Measurements from ENCODE around the gene CDYL. TPM values are rescaled to one million over a fixed set of nuclear protein-coding genes. Genes with fewer than 3 reads are reported as not detected.
A peak's percentile ranks its signal among the peaks of the same experiment; 100 is the strongest.

The CDYL gene
- total RNA-seq, 1 donor from 2014 or later = 53.5 TPM

DNA sequence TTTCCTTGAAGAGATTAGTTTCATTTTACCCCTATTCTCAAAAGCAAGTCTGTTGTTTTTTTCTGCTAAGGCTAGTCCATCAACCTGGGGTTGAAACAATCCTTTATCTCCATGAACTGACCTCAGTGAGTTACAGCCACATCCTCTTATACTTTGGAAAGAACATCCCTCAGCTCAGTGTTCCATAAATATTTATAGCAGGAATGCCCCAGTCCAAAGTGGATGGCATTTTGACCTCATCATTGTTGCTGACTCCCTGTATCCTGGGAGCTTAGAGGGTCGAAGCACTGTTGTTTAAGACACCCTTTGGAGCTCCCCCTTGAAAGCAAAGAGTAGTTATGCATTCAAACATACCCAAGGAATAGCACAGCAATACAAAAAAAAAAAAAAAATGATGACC lies 16.2 kb upstream of the CDYL start:
- TF ChIP-seq, protein P1, sequence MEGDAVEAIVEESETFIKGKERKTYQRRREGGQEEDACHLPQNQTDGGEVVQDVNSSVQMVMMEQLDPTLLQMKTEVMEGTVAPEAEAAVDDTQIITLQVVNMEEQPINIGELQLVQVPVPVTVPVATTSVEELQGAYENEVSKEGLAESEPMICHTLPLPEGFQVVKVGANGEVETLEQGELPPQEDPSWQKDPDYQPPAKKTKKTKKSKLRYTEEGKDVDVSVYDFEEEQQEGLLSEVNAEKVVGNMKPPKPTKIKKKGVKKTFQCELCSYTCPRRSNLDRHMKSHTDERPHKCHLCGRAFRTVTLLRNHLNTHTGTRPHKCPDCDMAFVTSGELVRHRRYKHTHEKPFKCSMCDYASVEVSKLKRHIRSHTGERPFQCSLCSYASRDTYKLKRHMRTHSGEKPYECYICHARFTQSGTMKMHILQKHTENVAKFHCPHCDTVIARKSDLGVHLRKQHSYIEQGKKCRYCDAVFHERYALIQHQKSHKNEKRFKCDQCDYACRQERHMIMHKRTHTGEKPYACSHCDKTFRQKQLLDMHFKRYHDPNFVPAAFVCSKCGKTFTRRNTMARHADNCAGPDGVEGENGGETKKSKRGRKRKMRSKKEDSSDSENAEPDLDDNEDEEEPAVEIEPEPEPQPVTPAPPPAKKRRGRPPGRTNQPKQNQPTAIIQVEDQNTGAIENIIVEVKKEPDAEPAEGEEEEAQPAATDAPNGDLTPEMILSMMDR (IDR thresholded peaks at IDR 0.05) = no peak
- TF ChIP-seq EZH2phosphoT487 (IDR thresholded peaks at IDR 0.05) (no peak), EZH2 (IDR thresholded peaks at IDR 0.05) (no peak)
- H3K27me3 ChIP-seq = no peaks in the 10 kb centered on the region
- H3F3A ChIP-seq (ENCODE audit: low read depth) = no peaks in the 10 kb centered on the region
- no peaks in the 10 kb centered on the region for H3K36me3 ChIP-seq
- no peak overlapping the region for H3K9ac ChIP-seq
- H3K79me2 ChIP-seq (ENCODE audit: low read depth) = no peaks in the 10 kb centered on the region
- no peak overlapping the region for H2AFZ ChIP-seq (replicated peaks)
- Mint-ChIP-seq H3K27me3 (ENCODE audit: insufficient read depth, low read depth) (no peaks in the 10 kb centered on the region), H3K4me1 (peaks cover 12% of the 10 kb centered on the region), H3K27ac (no peak overlapping the region), H3K36me3 (no peaks in the 10 kb centered on the region), H3K4me3 (no peak overlapping the region), H3K9me3 (peaks cover 26% of the 10 kb centered on the region)
- H3K4me1 ChIP-seq = no peaks in the 10 kb centered on the region
- no peak for DNase-seq (ENCODE audit: low spot score)
- no peaks in the 10 kb centered on the region for H4K20me1 ChIP-seq (ENCODE audit: low read depth)
- H3K4me2 ChIP-seq = no peak overlapping the region
- no peak overlapping the region for H3K4me3 ChIP-seq
- peaks cover 15% of the 10 kb centered on the region for H3K9me3 ChIP-seq (ENCODE audit: low read depth)
- H3K27ac ChIP-seq = no peak overlapping the region

DNA sequence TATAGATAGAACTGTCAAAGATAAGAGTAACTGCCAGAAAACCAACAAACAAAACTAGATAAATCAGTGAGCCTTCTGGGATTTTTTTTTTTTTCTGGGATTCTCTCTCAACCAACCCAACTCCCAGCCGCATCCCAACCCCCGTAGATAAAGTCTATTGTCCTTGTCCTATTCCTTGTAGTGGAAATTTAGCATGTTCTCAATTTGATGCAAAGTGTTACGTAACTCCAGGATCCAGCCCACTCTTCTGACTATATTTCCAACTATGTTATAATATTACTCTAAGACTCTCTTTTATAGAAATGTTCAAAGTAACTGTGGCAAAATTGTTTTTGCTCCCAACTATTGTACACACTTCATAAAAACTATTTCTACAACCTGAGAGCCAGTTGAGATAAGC lies 15.4 kb upstream of the CDYL start:
- H3K9me3 ChIP-seq (ENCODE audit: low read depth) = peaks cover 15% of the 10 kb centered on the region
- H3K9me3 Mint-ChIP-seq = peaks cover 26% of the 10 kb centered on the region
- no peaks in the 10 kb centered on the region for H3K36me3 Mint-ChIP-seq
- H3K27ac ChIP-seq = no peak overlapping the region
- no peak overlapping the region for H3K9ac ChIP-seq
- no peaks in the 10 kb centered on the region for H3K79me2 ChIP-seq (ENCODE audit: low read depth)
- no peaks in the 10 kb centered on the region for H3F3A ChIP-seq (ENCODE audit: low read depth)
- H3K27me3 ChIP-seq = no peaks in the 10 kb centered on the region
- H3K27ac Mint-ChIP-seq = peak overlapping the region; percentile 30
- H2AFZ ChIP-seq (replicated peaks) = no peak overlapping the region
- no peaks in the 10 kb centered on the region for H3K27me3 Mint-ChIP-seq (ENCODE audit: insufficient read depth, low read depth)
- H3K4me2 ChIP-seq = no peak overlapping the region
- H3K4me3 Mint-ChIP-seq = no peak overlapping the region
- H4K20me1 ChIP-seq (ENCODE audit: low read depth) = no peaks in the 10 kb centered on the region
- peaks cover 12% of the 10 kb centered on the region for H3K4me1 Mint-ChIP-seq
- no peak overlapping the region for H3K4me3 ChIP-seq
- TF ChIP-seq EZH2 (IDR thresholded peaks at IDR 0.05) = no peak
- H3K36me3 ChIP-seq = no peaks in the 10 kb centered on the region
- no peak for DNase-seq (ENCODE audit: low spot score)
- H3K4me1 ChIP-seq = no peaks in the 10 kb centered on the region

DNA sequence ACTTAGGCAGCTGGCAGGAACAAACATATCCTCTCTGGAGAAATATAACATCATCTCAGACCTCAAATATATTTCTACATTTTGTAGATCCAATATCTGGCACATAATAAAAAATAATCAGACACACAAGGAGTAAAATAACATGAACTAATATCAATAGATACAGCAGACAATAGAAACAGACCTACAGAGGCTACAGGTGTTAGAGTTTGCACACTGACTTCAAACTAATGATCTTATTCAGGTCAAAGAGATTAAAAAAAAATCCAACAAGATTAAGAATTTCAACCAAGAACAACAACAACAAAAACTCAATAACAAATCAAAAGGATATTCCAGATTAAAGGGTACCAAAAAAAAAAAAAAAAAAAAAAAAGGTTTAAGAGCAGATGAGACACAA lies 13.9 kb upstream of the CDYL start:
- no peaks in the 10 kb centered on the region for H3F3A ChIP-seq (ENCODE audit: low read depth)
- TF ChIP-seq EZH2phosphoT487 (IDR thresholded peaks at IDR 0.05) = no peak
- TF ChIP-seq EZH2 (IDR thresholded peaks at IDR 0.05) = no peak
- TF ChIP-seq, protein P1 (IDR thresholded peaks at IDR 0.05) = no peak
- Mint-ChIP-seq H3K4me3 (no peak overlapping the region), H3K27me3 (ENCODE audit: insufficient read depth, low read depth) (no peaks in the 10 kb centered on the region), H3K27ac (no peak overlapping the region), H3K9me3 (peaks cover 26% of the 10 kb centered on the region), H3K36me3 (no peaks in the 10 kb centered on the region), H3K4me1 (peaks cover 12% of the 10 kb centered on the region)
- H3K27me3 ChIP-seq = no peaks in the 10 kb centered on the region
- no peak overlapping the region for H3K9ac ChIP-seq
- no peak for DNase-seq (ENCODE audit: low spot score)
- no peaks in the 10 kb centered on the region for H3K79me2 ChIP-seq (ENCODE audit: low read depth)
- H3K9me3 ChIP-seq (ENCODE audit: low read depth) = peaks cover 15% of the 10 kb centered on the region
- no peaks in the 10 kb centered on the region for H4K20me1 ChIP-seq (ENCODE audit: low read depth)
- no peak overlapping the region for H3K4me3 ChIP-seq
- H3K36me3 ChIP-seq = no peaks in the 10 kb centered on the region
- no peaks in the 10 kb centered on the region for H3K4me1 ChIP-seq
- H3K4me2 ChIP-seq = no peak overlapping the region
- no peak overlapping the region for H2AFZ ChIP-seq (replicated peaks)
- H3K27ac ChIP-seq = no peak overlapping the region

DNA sequence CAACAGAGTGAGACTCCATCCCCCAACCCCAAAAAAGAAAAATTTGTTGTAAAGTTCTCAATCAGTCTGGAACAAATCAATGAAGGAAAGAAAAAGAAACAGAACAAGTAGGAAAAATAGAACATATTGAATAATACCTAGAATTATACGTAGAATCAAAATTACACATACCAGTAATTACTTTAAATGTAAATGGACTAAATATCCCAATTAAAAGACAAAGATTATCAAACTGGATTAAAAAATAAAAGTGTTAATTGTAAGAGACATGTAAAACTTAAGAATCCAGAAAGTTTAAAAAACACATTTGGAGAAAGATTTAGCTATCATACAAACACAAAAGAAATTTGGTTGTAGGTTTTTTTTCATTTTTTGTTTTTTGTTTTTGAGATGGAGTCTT lies 12.3 kb upstream of the CDYL start:
- Mint-ChIP-seq H3K36me3 (no peaks in the 10 kb centered on the region), H3K9me3 (peaks cover 26% of the 10 kb centered on the region), H3K27me3 (ENCODE audit: insufficient read depth, low read depth) (no peaks in the 10 kb centered on the region), H3K4me1 (peaks cover 12% of the 10 kb centered on the region), H3K4me3 (no peak overlapping the region), H3K27ac (no peak overlapping the region)
- no peak overlapping the region for H2AFZ ChIP-seq (replicated peaks)
- DNase-seq (ENCODE audit: low spot score) = no peak
- H3K9ac ChIP-seq = no peak overlapping the region
- no peak overlapping the region for H3K4me2 ChIP-seq
- H4K20me1 ChIP-seq (ENCODE audit: low read depth) = no peaks in the 10 kb centered on the region
- no peaks in the 10 kb centered on the region for H3K27me3 ChIP-seq
- no peaks in the 10 kb centered on the region for H3K36me3 ChIP-seq
- peaks cover 15% of the 10 kb centered on the region for H3K9me3 ChIP-seq (ENCODE audit: low read depth)
- TF ChIP-seq, protein P1 (IDR thresholded peaks at IDR 0.05) = no peak
- no peak for TF ChIP-seq EZH2phosphoT487 (IDR thresholded peaks at IDR 0.05)
- H3K79me2 ChIP-seq (ENCODE audit: low read depth) = no peaks in the 10 kb centered on the region
- no peaks in the 10 kb centered on the region for H3K4me1 ChIP-seq
- no peaks in the 10 kb centered on the region for H3F3A ChIP-seq (ENCODE audit: low read depth)
- H3K27ac ChIP-seq = no peak overlapping the region
- H3K4me3 ChIP-seq = no peak overlapping the region

All from neural progenitor cell (in vitro differentiated cells).